Nephron (organoid): ENCODE measurements around the gene HYAL3.
A peak's percentile ranks its signal among the peaks of the same experiment; 100 is the strongest.

Experiments
- H3K27ac Mint-ChIP-seq, 3 experiments: 2 replicates each; pipeline ENCODE4 v1.8.0; 2020; ENCODE audit warnings: mixed read lengths in 3 of 3, mild to moderate bottlenecking in 2 of 3, moderate library complexity in 1 of 3
- H3K27me3 Mint-ChIP-seq: 2 replicates; pipeline ENCODE4 v1.8.0; 2021; ENCODE audit warnings: low read depth, mild to moderate bottlenecking, moderate library complexity, mixed read lengths
- H3K36me3 Mint-ChIP-seq: 2 replicates; pipeline ENCODE4 v1.8.0; 2020; ENCODE audit warnings: low read depth, mixed read lengths
- H3K4me1 Mint-ChIP-seq: 2 replicates; pipeline ENCODE4 v1.8.0; 2020; ENCODE audit warnings: mixed read lengths
- H3K4me3 Mint-ChIP-seq, 3 experiments: 2 replicates each; pipeline ENCODE4 v1.8.0; 2020; ENCODE audit warnings: mild to moderate bottlenecking in 3 of 3, mixed read lengths in 3 of 3, moderate library complexity in 2 of 3
- H3K9me3 Mint-ChIP-seq: 2 replicates; pipeline ENCODE4 v1.8.0; 2020; ENCODE audit warnings: mixed read lengths
- CTCF ChIP-seq, 3 experiments: fragments of 200-600 bp; sonication (generic); IDR thresholded peaks; one replicate each; pipeline ENCODE4 v1.5.0; 2021; ENCODE audit warnings: antibody characterized with exemption in 3 of 3; ENCODE audit not compliant: unreplicated experiment in 3 of 3

The HYAL3 gene

DNA sequence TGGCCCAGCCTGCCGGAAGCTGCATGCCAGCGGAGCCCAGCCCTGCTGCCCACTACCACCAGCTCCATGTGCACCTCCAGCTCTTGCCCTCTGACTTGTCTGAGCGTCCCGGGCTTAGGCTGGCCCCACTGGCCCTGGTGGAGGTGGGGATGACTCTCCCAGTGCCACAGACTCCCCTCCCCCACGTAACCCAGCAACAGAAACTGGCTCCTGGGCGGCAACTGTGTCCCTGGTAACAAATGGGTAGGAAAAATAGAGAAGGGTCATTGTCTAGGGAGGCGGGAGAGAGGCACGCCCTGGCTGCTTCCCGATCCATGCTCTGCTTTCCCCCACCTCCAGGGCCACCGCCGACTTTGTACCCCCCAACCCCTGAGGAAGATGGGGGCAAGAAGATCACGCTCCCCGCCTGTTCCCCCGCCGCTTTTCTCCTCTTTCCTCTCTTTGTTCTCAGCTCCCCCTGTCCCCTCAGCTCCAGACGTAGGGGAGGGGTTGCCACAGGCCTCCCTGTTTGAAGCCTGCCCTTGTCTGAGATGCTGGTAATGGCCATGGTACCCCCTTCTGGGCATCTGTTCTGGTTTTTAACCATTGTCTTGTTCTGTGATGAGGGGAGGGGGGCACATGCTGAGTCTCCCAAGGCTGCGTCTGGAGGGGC is 41.0 kb downstream of the HYAL3 start:
- Mint-ChIP-seq H3K36me3 (peaks cover 20% of the 10 kb centered on the region), H3K27ac (peak overlapping the region; percentile 96 to 99 (median 99)), H3K27me3 (no peaks in the 10 kb centered on the region), H3K9me3 (no peaks in the 10 kb centered on the region), H3K4me1 (peaks cover 40% of the 10 kb centered on the region), H3K4me3 (peak overlapping the region in 2 of 3 experiments; percentile 41 to 46)
- no peak for TF ChIP-seq CTCF (IDR thresholded peaks at IDR 0.05; ENCODE audit: unreplicated experiment in 3 of 3)

DNA sequence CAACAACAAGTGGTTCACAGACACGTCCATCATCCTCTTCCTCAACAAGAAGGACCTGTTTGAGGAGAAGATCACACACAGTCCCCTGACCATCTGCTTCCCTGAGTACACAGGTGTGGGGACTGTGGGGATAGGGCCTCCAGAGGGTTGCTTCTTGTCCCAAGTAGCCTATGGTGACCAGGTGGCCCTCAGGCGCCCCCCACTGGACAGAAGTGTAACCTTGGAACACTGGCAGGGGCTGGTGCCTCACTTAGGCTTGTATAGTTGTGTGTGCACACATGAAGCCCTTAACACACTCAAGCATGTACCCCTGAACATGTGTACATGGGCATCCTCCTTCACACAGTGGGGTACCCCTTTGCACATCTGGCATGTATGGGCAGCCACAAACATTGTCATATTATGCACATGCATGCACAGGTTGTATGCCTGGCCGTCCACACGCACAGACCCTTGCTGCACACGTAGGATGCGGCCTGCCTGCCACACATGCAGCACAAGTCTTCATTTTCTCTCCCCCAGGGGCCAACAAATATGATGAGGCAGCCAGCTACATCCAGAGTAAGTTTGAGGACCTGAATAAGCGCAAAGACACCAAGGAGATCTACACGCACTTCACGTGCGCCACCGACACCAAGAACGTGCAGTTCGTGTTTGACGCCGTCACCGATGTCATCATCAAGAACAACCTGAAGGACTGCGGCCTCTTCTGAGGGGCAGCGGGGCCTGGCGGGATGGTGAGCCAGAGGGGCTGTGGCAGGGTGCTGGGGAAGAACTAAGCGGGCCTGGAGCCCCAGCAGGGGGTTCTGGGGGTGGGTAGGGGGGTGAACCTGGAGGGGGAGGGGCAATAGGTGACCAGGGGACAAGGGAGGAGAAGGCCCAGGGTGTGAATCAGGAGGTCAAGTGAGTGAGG is 42.0 kb downstream of the HYAL3 start:
- H3K4me1 Mint-ChIP-seq: peaks cover 32% of the 10 kb centered on the region
- H3K27ac Mint-ChIP-seq: peak overlapping the region; percentile 19 to 96 (median 65)
- no peaks in the 10 kb centered on the region for H3K27me3 Mint-ChIP-seq
- no peaks in the 10 kb centered on the region for H3K9me3 Mint-ChIP-seq
- peaks cover 20% of the 10 kb centered on the region for H3K36me3 Mint-ChIP-seq
- peak; percentile 34 to 42 (median 35) for TF ChIP-seq CTCF (IDR thresholded peaks at IDR 0.05; ENCODE audit: unreplicated experiment in 3 of 3)
- peak overlapping the region in 1 of 3 experiments; percentile 21 for H3K4me3 Mint-ChIP-seq

GRCh38 chr3:50255251-50255615 is 44.0 kb downstream of the HYAL3 start:
- no peak overlapping the region for H3K27ac Mint-ChIP-seq
- H3K27me3 Mint-ChIP-seq: no peaks in the 10 kb centered on the region
- H3K9me3 Mint-ChIP-seq: no peaks in the 10 kb centered on the region
- peaks cover 25% of the 10 kb centered on the region for H3K36me3 Mint-ChIP-seq
- peaks cover 33% of the 10 kb centered on the region for H3K4me1 Mint-ChIP-seq
- TF ChIP-seq CTCF (IDR thresholded peaks at IDR 0.05; ENCODE audit: unreplicated experiment in 3 of 3): no peak
- H3K4me3 Mint-ChIP-seq: no peak overlapping the region

DNA sequence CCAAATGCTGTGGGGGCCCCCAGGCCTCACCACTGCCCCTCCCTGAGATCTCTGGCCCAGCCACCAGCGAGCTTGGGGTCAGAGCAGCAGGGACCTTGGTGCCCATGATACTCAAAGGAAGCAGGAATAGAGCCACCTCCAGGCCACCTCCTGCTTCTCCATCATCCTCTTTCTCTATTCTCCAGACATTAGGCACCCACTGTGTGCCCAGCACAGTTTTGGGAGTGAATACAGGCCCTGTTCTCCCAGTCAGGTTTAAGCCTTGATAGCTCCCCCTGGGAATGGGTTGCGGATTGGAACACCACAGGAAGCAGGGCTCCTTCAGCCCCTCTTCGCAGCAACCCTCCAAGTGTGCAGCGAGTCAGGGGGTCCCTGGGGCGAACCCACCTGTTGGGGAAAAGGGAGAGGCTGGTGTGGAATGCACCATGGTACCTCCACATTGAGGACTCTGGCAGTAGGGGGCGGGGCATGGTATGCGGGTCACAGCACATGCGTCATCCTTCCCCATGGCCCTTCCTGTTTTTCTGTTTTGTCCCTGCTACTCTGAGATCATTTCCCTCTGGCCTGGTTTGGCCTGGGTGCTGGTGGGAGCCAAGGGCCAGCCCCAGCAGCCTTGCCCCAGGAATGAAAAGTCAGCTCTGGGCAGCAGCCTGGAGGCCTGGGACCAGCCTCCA is 44.5 kb downstream of the HYAL3 start:
- peaks cover 28% of the 10 kb centered on the region for H3K36me3 Mint-ChIP-seq
- H3K27ac Mint-ChIP-seq: no peak overlapping the region
- no peak overlapping the region for H3K4me3 Mint-ChIP-seq
- TF ChIP-seq CTCF (IDR thresholded peaks at IDR 0.05; ENCODE audit: unreplicated experiment in 3 of 3): no peak
- H3K9me3 Mint-ChIP-seq: no peaks in the 10 kb centered on the region
- no peaks in the 10 kb centered on the region for H3K27me3 Mint-ChIP-seq
- peaks cover 34% of the 10 kb centered on the region for H3K4me1 Mint-ChIP-seq

GRCh38 chr3:50251220-50251619 is 48.0 kb downstream of the HYAL3 start:
- Mint-ChIP-seq H3K4me1 (peaks cover 28% of the 10 kb centered on the region), H3K36me3 (peaks cover 15% of the 10 kb centered on the region), H3K27me3 (no peaks in the 10 kb centered on the region), H3K27ac (peak overlapping the region in 1 of 3 experiments; percentile 55), H3K9me3 (no peaks in the 10 kb centered on the region), H3K4me3 (no peak overlapping the region)
- no peak for TF ChIP-seq CTCF (IDR thresholded peaks at IDR 0.05; ENCODE audit: unreplicated experiment in 3 of 3)
